H1 (cell line): Measurements from ENCODE around the gene SLC28A1. TPM values are rescaled to one million over a fixed set of nuclear protein-coding genes. Genes with fewer than 3 reads are reported as not detected.

ENCODE experiments used
- CTCF ChIA-PET: fragments of 300-600 bp; sonication (Branson Sonifier 250); formaldehyde crosslinking; loops from one replicate; lab custom pipeline; 2021; ENCODE audit not compliant: partially characterized antibody; lab: Charles Lee
- POLR2A ChIA-PET: fragments of 300-600 bp; sonication (Branson Sonifier 250); formaldehyde crosslinking; loops from one replicate; lab custom pipeline; 2021; ENCODE audit warnings: inconsistent platforms; ENCODE audit not compliant: partially characterized antibody; lab: Charles Lee
- DNase-seq, 2 experiments: peaks; one replicate each; pipeline versions ENCODE4 v3.0.0 to v3.0.0-alpha.2; 2010 to 2022; ENCODE audit warnings: low spot score in 2 of 2, low read depth in 1 of 2, mixed read lengths in 1 of 2
- FAIRE-seq: peaks from 2 replicates; lab custom pipeline; 2011; peaks lifted over from hg19 to GRCh38; lab: Jason Lieb, UNC
- H2AFZ ChIP-seq: 2 replicates; pipeline ENCODE4 v1.8.1; 2012; ENCODE audit warnings: low read length, inconsistent platforms
- H2AK5ac ChIP-seq: 2 replicates; pipeline ENCODE4 v1.6.1; 2013; ENCODE audit warnings: low read depth, low read length
- H2BK120ac ChIP-seq: replicated peaks from 2 replicates; pipeline ENCODE3; 2013; ENCODE audit warnings: low read depth, low read length, inconsistent platforms
- H2BK12ac ChIP-seq: 2 replicates; pipeline ENCODE4 v1.6.1; 2013; ENCODE audit warnings: low read depth, low read length
- H2BK15ac ChIP-seq: 2 replicates; pipeline ENCODE4 v1.6.1; 2013; ENCODE audit warnings: low read length
- H2BK20ac ChIP-seq: 2 replicates; pipeline ENCODE4 v1.6.1; 2013; ENCODE audit warnings: low read length
- H2BK5ac ChIP-seq: 2 replicates; pipeline ENCODE4 v1.6.1; 2013; ENCODE audit warnings: low read depth, low read length
- H3K14ac ChIP-seq: 2 replicates; pipeline ENCODE4 v1.6.1; 2013; ENCODE audit warnings: inconsistent platforms; ENCODE audit not compliant: insufficient read length
- H3K18ac ChIP-seq: 2 replicates; pipeline ENCODE4 v1.6.1; 2013; ENCODE audit warnings: low read length; ENCODE audit errors: extremely low read depth
- H3K23ac ChIP-seq: 2 replicates; pipeline ENCODE4 v1.6.1; 2013; ENCODE audit warnings: inconsistent platforms; ENCODE audit not compliant: insufficient read length
- H3K23me2 ChIP-seq: 2 replicates; pipeline ENCODE4 v1.6.1; 2013; ENCODE audit warnings: low read depth, low read length
- H3K27ac ChIP-seq: 2 replicates; pipeline ENCODE4 v1.6.1; 2011; ENCODE audit warnings: low read depth, low read length, inconsistent platforms
- H3K27me3 ChIP-seq, 4 experiments: replicated peaks in 1 of 4; 1 replicate in 1 of 4; 2 replicates in 3 of 4; pipeline versions ENCODE4 v1.6.1 to v1.8.1; 2011 to 2013; ENCODE audit warnings: low read length in 3 of 4, mild to moderate bottlenecking in 3 of 4, inconsistent platforms in 2 of 4, mixed read lengths in 2 of 4, moderate library complexity in 1 of 4; ENCODE audit not compliant: control insufficient read depth in 3 of 4, insufficient read depth in 3 of 4; ENCODE audit errors: extremely low read depth in 1 of 4
- H3K36me3 ChIP-seq, 4 experiments: 2 replicates each; pipeline versions ENCODE4 v1.6.1 to v1.8.1; 2011 to 2013; ENCODE audit warnings: mild to moderate bottlenecking in 4 of 4, low read length in 3 of 4, moderate library complexity in 2 of 4, control low read depth in 1 of 4, inconsistent platforms in 1 of 4; ENCODE audit not compliant: insufficient read depth in 4 of 4, control insufficient read depth in 2 of 4
- H3K4ac ChIP-seq: replicated peaks from 2 replicates; pipeline ENCODE3; 2013; ENCODE audit warnings: low read length, low read depth, mixed read lengths, inconsistent platforms; ENCODE audit not compliant: insufficient read length
- H3K4me1 ChIP-seq, 4 experiments: replicated peaks in 1 of 4; 1 replicate in 1 of 4; 2 replicates in 3 of 4; pipeline versions ENCODE4 v1.6.1 to v1.8.1; 2011 to 2013; ENCODE audit warnings: low read length in 3 of 4, inconsistent platforms in 2 of 4, mixed read lengths in 1 of 4; ENCODE audit not compliant: insufficient read depth in 4 of 4, control insufficient read depth in 3 of 4
- H3K4me2 ChIP-seq, 2 experiments: 2 replicates each; pipeline versions ENCODE4 v1.6.1 to v1.8.1; 2011 to 2013; ENCODE audit warnings: low read depth in 2 of 2, low read length in 2 of 2, control low read depth in 1 of 2, inconsistent platforms in 1 of 2, mild to moderate bottlenecking in 1 of 2; ENCODE audit not compliant: insufficient read depth in 1 of 2
- H3K4me3 ChIP-seq, 4 experiments: fragments of 200-600, 300-600 bp in 1 of 4; sonication (generic), shearing (Covaris generic), sonication (Bioruptor Twin) in 1 of 4; 2 replicates each; pipeline versions ENCODE4 v1.5.1 to v1.8.1; 2011 to 2016; ENCODE audit warnings: low read length in 4 of 4, low read depth in 3 of 4, control low read depth in 2 of 4, inconsistent platforms in 2 of 4, mild to moderate bottlenecking in 2 of 4, mixed read lengths in 1 of 4, moderate library complexity in 1 of 4; ENCODE audit not compliant: insufficient read depth in 2 of 4; ENCODE audit errors: extremely low read depth in 1 of 4
- H3K56ac ChIP-seq: replicated peaks from 2 replicates; pipeline ENCODE3; 2013; ENCODE audit warnings: low read depth, mild to moderate bottlenecking, mixed read lengths, low read length, inconsistent platforms; ENCODE audit not compliant: insufficient read length
- H3K79me1 ChIP-seq: 2 replicates; pipeline ENCODE4 v1.6.1; 2013; ENCODE audit warnings: low read depth, low read length, control low read depth
- H3K79me2 ChIP-seq, 2 experiments: 2 replicates each; pipeline versions ENCODE4 v1.6.1 to v1.8.1; 2012 to 2013; ENCODE audit warnings: low read length in 2 of 2, mild to moderate bottlenecking in 2 of 2, inconsistent platforms in 1 of 2; ENCODE audit not compliant: insufficient read depth in 2 of 2, control insufficient read depth in 1 of 2
- H3K9ac ChIP-seq, 4 experiments: replicated peaks in 1 of 4; 1 replicate in 1 of 4; 2 replicates in 3 of 4; pipeline versions ENCODE4 v1.6.1 to v1.8.1; 2011 to 2013; ENCODE audit warnings: low read depth in 3 of 4, low read length in 3 of 4, control low read depth in 2 of 4, mild to moderate bottlenecking in 2 of 4, moderate library complexity in 2 of 4, inconsistent platforms in 1 of 4; ENCODE audit errors: extremely low read depth in 1 of 4
- H3K9me3 ChIP-seq, 2 experiments: 2 replicates each; pipeline versions ENCODE4 v1.6.1 to v1.8.1; 2012 to 2013; ENCODE audit warnings: mild to moderate bottlenecking in 2 of 2, moderate library complexity in 2 of 2, control low read depth in 1 of 2, inconsistent platforms in 1 of 2, low read depth in 1 of 2, low read length in 1 of 2, mixed read lengths in 1 of 2; ENCODE audit not compliant: insufficient read depth in 2 of 2
- H4K20me1 ChIP-seq, 2 experiments: replicated peaks in 1 of 2; 2 replicates each; pipeline versions ENCODE3 to v1.8.1; 2011 to 2013; ENCODE audit warnings: inconsistent platforms in 2 of 2, low read length in 2 of 2, mild to moderate bottlenecking in 1 of 2; ENCODE audit not compliant: insufficient read depth in 2 of 2, control insufficient read depth in 1 of 2
- H4K5ac ChIP-seq: 2 replicates; pipeline ENCODE4 v1.6.1; 2013; ENCODE audit warnings: low read length, low read depth, mixed read lengths, inconsistent platforms; ENCODE audit not compliant: insufficient read length
- H4K8ac ChIP-seq: 2 replicates; pipeline ENCODE4 v1.8.0; 2013; ENCODE audit warnings: mild to moderate bottlenecking, moderate library complexity, low read length, inconsistent platforms; ENCODE audit not compliant: insufficient read depth; ENCODE audit errors: extremely low read depth
- H4K91ac ChIP-seq: replicated peaks from 2 replicates; pipeline ENCODE3; 2013; ENCODE audit warnings: low read length, mixed read lengths, inconsistent platforms; ENCODE audit not compliant: insufficient read length
- ATF2 ChIP-seq: IDR thresholded peaks from 2 replicates; pipeline ENCODE4 v1.6.1; 2012; ENCODE audit warnings: low read length, inconsistent platforms
- CREB1 ChIP-seq: IDR thresholded peaks from 2 replicates; pipeline ENCODE4 v1.6.1; 2012; ENCODE audit warnings: inconsistent platforms
- SIX5 ChIP-seq: IDR thresholded peaks from 2 replicates; pipeline ENCODE4 v1.6.1; 2011; ENCODE audit warnings: mild to moderate bottlenecking, low read depth, low read length
- WGBS, 2 experiments: shearing (Covaris generic) in 1 of 2; methylation state at CpG; one replicate each; pipeline versions ENCODE4 v1.1.6 to v1.1.7; 2013 to 2015; ENCODE audit warnings: low lambda C conversion rate in 2 of 2, mixed read lengths in 2 of 2, inconsistent platforms in 1 of 2, low coverage in 1 of 2, missing lambda C conversion rate in 1 of 2; ENCODE audit not compliant: insufficient replicate concordance in 2 of 2, insufficient coverage in 1 of 2, insufficient read length in 1 of 2; ENCODE audit errors: extremely low coverage in 1 of 2, missing lambda C conversion rate in 1 of 2; 5-methylcytosine and 5-hydroxymethylcytosine counted together
- polyA plus RNA-seq, 7 experiments: library from polyadenylated mRNA; depleted of rRNA in 3 of 7; stranded (reverse) in 5 of 7; unstranded in 2 of 7; fragments of >200 nt in 5 of 7; fragments of 200-250 nt in 2 of 7; gene quantifications; 1 replicate in 5 of 7; 2 replicates in 1 of 7; 4 replicates in 1 of 7; pipeline versions ENCODE4 v1.2.1 to v1.2.3, GENCODE V29; 2011 to 2013; ENCODE audit warnings: missing spikeins in 2 of 7, mixed read lengths in 2 of 7
- total RNA-seq: library from RNA; stranded (reverse); fragmentation: NEBNext Ultra II Directional; extraction: Animal tissue kit (Norgen Biotek cat#: 25700); gene quantifications from 2 replicates; pipeline ENCODE4 v1.2.1, GENCODE V29; 2021
- TF ChIP-seq, protein P1 (sequence below): IDR thresholded peaks from 2 replicates; pipeline ENCODE4 v1.6.1; 2011; ENCODE audit warnings: low read depth, mild to moderate bottlenecking, low read length; ENCODE audit not compliant: insufficient read depth

SLC28A1 gene
- total and polyA plus RNA-seq, 2 of the 8 experiments (the other 6 are each of a cell fraction or from before 2014, with no cell fraction given), result 0.09 TPM; not detected in 1

DNA sequence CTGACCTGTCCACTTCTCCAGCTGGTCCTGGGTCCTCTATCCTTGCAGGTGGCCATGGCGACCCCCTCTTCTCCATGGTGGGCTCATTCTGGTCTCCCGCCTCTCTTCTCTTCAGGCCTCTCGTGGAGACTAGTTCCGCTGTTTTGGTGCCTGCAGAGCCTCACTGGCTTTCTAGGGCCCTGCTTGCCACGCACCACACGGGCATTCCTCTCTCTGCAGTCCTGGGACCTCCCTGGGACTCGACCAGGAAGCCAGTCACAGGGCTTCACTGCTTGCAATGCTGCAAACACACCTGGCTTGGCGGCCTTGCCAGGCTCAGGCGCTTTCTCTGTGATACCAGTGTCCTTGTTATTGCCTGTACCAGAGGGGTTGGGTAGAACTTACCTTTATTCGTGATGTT, 9.1 kb downstream of the SLC28A1 start:
- Histone ChIP-seq H3K79me1 (no peaks in the 10 kb centered on the region), H4K20me1 (no peaks in the 10 kb centered on the region), H2BK5ac (no peak overlapping the region), H3K27ac (no peak overlapping the region), H2AK5ac (no peak overlapping the region), H2BK12ac (no peak overlapping the region), H4K5ac (no peak overlapping the region), H3K9ac (no peak overlapping the region), H3K4me2 (no peak overlapping the region), H2BK15ac (no peak overlapping the region), H4K8ac (no peak overlapping the region), H3K36me3 (no peaks in the 10 kb centered on the region), H4K91ac (no peak overlapping the region), H3K23me2 (no peaks in the 10 kb centered on the region), H3K79me2 (no peaks in the 10 kb centered on the region), H3K4me1 (peaks cover 0 to 8% (median 1%) of the 10 kb centered on the region in 4 experiments; a peak in 4 of 7 replicates), H3K9me3 (no peaks in the 10 kb centered on the region), H2AFZ (no peak overlapping the region), H3K4ac (no peak overlapping the region), H3K4me3 (no peak overlapping the region), H3K23ac (no peak overlapping the region), H2BK120ac (no peak overlapping the region), H3K14ac (no peak overlapping the region), H3K27me3 (0 out of 7 replicates have a peak, but pooled peaks cover 0 to 3% (median 0%) of the 10 kb centered on the region in 4 experiments), H3K18ac (no peak overlapping the region), H2BK20ac (no peak overlapping the region), H3K56ac (no peak overlapping the region)
- ChIA-PET CTCF (interaction anchor here (0.7 to 1.1 kb wide), 3 partner anchors 27 to 44 kb away, joined by 3 read pairs; no protein-coding TSS in a partner anchor), POLR2A (no interaction called here)
- WGBS, 2 experiments, result 81% methylated on average over 10 of the region's 10 CpGs; no CpG with 5 or more reads in 1 of the 2 experiments
- FAIRE-seq (no peak), DNase-seq (no peak)
- no peak for TF ChIP-seq CREB1
- TF ChIP-seq, protein P1, sequence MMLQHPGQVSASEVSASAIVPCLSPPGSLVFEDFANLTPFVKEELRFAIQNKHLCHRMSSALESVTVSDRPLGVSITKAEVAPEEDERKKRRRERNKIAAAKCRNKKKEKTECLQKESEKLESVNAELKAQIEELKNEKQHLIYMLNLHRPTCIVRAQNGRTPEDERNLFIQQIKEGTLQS, result no peak
- no peak for TF ChIP-seq ATF2
- no peak for TF ChIP-seq SIX5
